NCI-H2196 treated with DMSO at 0.1 percent for 48 hours (cell line): ENCODE results near the gene ZMIZ1.
"Not testable (repeated sequence)": the region's sequence is repeated elsewhere in the genome, so short reads cannot be mapped to it uniquely, and the experiment has no call there.

Source experiments
- DNase-seq: peaks from one replicate; lab custom pipeline; 2025; ENCODE audit not compliant: unreplicated experiment; lab: John Stamatoyannopoulos, UW

ZMIZ1 gene

GRCh38 chr10:79029478-79030390 is 39.0 kb upstream of the ZMIZ1 start:
- no peak for DNase-seq

- no peak for DNase-seq
Measured at GRCh38 chr10:79030705-79031104, 38.1 kb upstream of the ZMIZ1 start.

- DNase-seq, result no peak
Measured at GRCh38 chr10:79031723-79032122, 37.0 kb upstream of the ZMIZ1 start.

DNA sequence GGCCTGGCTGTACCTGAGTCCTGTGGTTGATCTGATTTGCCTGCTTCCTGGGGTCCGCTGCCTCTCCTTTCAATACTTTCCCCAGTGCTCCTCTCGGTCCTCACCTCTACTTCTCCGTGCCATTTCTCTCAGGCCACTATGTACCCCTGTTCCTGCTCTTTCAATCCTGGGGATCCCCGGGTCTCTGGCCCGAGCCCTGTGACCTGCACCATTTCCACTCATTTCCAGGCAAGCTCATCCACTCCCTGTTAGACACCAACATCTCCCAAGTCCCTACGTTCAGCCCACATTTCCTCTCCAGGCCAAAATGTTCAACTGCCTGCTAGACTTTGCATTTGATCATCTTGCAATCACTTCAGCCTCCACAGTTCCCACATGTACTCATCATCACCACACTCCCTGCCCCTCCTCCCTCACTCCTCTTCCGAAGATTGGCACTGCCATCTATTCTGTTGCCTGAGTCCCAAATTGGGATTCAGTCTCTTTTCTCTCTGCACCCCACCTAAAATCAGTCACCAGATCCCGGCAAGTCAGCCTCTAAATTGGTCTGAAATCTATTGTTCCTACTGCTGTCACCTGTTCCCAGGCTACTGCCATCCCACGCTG is 34.4 kb upstream of the ZMIZ1 start:
- DNase-seq, result no peak

DNA sequence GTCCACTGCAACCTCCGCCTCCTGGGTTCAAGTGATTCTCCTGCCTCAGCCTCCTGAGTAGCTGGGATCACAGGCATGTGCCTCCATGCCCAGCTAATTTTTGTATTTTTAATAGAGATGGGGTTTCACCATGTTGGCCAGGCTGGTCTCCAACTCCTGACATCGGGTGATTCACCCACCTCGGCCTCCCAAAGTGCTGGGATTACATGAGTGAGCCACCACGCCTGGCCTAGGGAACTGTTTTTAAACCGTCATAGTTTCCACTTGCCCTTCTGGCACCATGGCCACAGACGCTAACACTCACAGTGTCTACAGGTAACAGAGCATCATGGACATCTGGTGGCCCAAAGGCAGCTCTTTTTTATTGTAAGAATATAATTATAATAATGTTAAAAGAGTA is 32.4 kb upstream of the ZMIZ1 start:
- not testable (repeated sequence) for DNase-seq

GRCh38 chr10:79038104-79038840 is 30.5 kb upstream of the ZMIZ1 start:
- no peak for DNase-seq

GRCh38 chr10:79038841-79039201 is 29.9 kb upstream of the ZMIZ1 start:
- no peak for DNase-seq

- no peak for DNase-seq
Measured at GRCh38 chr10:79042639-79043411, 25.9 kb upstream of the ZMIZ1 start.

DNA sequence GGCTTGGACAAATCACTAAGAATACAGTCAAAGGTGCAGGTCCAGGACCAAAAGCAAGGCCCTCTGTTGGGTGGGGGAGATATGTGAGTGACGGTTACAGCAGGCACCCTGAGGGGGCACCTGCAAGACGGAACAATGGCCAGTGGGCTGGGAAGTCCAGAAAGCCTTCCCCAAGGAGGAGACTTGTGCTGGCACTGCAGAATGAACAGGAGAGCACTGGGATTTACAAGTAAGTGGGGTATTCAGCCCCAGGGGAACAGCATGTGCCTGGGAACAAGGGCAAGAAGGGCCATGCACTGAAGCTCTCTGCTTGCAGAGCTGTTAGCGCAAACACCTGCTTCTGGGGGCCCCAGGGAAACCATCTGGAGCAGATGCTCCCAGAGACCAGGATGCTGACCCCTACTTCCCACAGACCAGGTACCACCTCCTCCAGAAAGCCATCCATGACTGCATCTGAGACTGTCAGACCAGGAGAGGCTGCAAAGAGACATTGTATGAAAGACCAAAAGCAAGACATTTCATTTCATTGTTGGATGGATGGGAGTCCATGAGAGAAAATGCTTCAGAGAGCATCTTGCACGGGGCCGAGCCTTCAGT is 24.6 kb upstream of the ZMIZ1 start:
- DNase-seq, result no peak

GRCh38 chr10:79044846-79045245 is 23.9 kb upstream of the ZMIZ1 start:
- no peak for DNase-seq

- no peak for DNase-seq
Measured at GRCh38 chr10:79045566-79046175, 23.1 kb upstream of the ZMIZ1 start.

- DNase-seq, result no peak
Measured at GRCh38 chr10:79046326-79046725, 22.4 kb upstream of the ZMIZ1 start.

DNA sequence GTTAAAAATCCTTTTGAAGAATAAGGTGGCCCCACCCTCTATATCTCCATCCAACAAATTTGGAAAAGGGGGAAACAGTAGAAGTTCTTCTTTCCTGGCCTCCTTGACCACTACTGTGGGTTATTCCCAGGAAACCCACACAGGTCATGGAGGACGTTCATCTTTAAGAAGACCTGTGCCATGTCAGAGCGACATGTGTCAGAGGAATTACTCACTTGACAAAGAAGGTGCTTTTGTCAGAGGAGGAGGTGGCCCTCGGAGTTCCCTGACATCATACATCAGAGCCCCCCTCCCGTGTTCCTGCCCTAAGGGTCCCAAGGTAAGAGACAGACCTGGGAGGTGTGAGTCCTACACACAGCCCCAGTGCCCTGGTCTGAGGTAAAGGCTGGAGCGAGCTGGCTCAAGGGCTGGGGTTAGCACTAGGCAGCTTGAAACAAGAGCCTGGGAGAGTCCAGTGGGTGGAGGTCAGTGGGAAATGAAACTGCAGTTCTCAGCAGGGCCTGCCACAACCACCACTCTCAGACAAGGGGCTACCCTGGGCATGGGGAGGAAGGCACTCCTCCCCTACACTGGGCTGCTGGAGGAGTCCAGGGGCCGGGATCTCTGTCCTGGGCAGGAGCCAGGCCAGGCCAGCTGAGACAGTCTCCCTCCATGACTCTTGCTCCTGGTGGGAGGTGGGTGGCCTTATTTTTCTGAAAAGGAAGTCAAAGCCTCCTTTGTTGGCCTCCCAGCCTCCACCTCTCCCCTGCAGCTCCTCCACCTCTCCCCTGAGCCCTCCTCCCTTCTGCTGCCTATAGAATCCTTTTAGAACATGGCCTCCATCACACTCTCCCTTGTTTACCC is 21.8 kb upstream of the ZMIZ1 start:
- DNase-seq, result no peak

GRCh38 chr10:79047584-79047874 is 21.2 kb upstream of the ZMIZ1 start:
- no peak for DNase-seq

GRCh38 chr10:79047875-79048638 is 20.7 kb upstream of the ZMIZ1 start:
- no peak for DNase-seq

- DNase-seq, result no peak
Measured at GRCh38 chr10:79048639-79049550, 19.9 kb upstream of the ZMIZ1 start.

- DNase-seq, result no peak
Measured at GRCh38 chr10:79049931-79050895, 18.6 kb upstream of the ZMIZ1 start.
